Vagina (tissue), 2 donors: ENCODE results near the gene STAT6. TPM values are rescaled to one million over a fixed set of nuclear protein-coding genes. Genes with fewer than 3 reads are reported as not detected.

ENCODE experiments used
- DNase-seq, 2 donors: peaks; one replicate each; pipeline ENCODE4 v3.0.0-alpha.2; 2017; ENCODE audit errors: extremely low spot score in 2 of 2
- H3K27ac ChIP-seq: fragments of 200-600 bp; sonication (generic); one replicate; pipeline ENCODE4 v1.5.1; 2019
- H3K27me3 ChIP-seq: fragments of 200-600 bp; sonication (generic); one replicate; pipeline ENCODE4 v1.5.1; 2019
- H3K36me3 ChIP-seq, 2 donors: fragments of 200-600 bp; sonication (generic); one replicate each; pipeline ENCODE4 v1.5.1; 2017 to 2019
- H3K4me1 ChIP-seq: fragments of 200-600 bp; sonication (generic); one replicate; pipeline ENCODE4 v1.5.1; 2019
- H3K4me3 ChIP-seq, 2 donors: fragments of 200-600 bp; sonication (generic); 1 replicate in 1 of 2; 2 replicates in 1 of 2; pipeline ENCODE4 v1.5.1; 2016 to 2019
- H3K9me3 ChIP-seq: fragments of 200-600 bp; sonication (generic); one replicate; pipeline ENCODE4 v1.5.1; 2019
- CTCF ChIP-seq, 3 experiments: fragments of 450-650 bp in 2 of 3; fragments of 200-600 bp in 1 of 3; sonication (generic) in 1 of 3; IDR thresholded peaks; one replicate each; pipeline ENCODE4 v1.5.1; 2017 to 2019; ENCODE audit warnings: antibody characterized with exemption in 3 of 3, mild to moderate bottlenecking in 2 of 3, moderate library complexity in 2 of 3
- POLR2A ChIP-seq, 2 donors: fragments of 450-650 bp; IDR thresholded peaks; one replicate each; pipeline ENCODE4 v1.6.1; 2017; ENCODE audit warnings: antibody characterized with exemption in 2 of 2, mild to moderate bottlenecking in 2 of 2, moderate library complexity in 2 of 2
- POLR2AphosphoS5 ChIP-seq, 2 donors: sonication (generic); formaldehyde crosslinking; IDR thresholded peaks; one replicate each; pipeline ENCODE4 v1.9.0; 2017; ENCODE audit warnings: antibody characterized with exemption in 2 of 2, mild to moderate bottlenecking in 2 of 2, low read depth in 1 of 2; ENCODE audit not compliant: insufficient read depth in 1 of 2
- intact Hi-C: fragments of 100-400 bp; cut with DNase I; formaldehyde crosslinking; loops from one replicate; pipeline ENCODE4 v1.15.1; 2023
- total RNA-seq: library from RNA; depleted of rRNA; stranded (reverse); fragments of >200 nt; gene quantifications from one replicate; pipeline ENCODE4 v1.2.3, GENCODE V29; 2016

The STAT6 gene
- total RNA-seq, 1 donor from 2014 or later, result 146 TPM

- intact Hi-C loops, result no loop called here
- H3K9me3 ChIP-seq, result no peaks in the 10 kb centered on the region
- H3K4me3 ChIP-seq, result no peak overlapping the region
- DNase-seq, result no peak
- peaks cover 64% of the 10 kb centered on the region for H3K4me1 ChIP-seq
- TF ChIP-seq CTCF (IDR thresholded peaks at IDR 0.05), result no peak
- no peak for TF ChIP-seq POLR2A (IDR thresholded peaks at IDR 0.05)
- H3K27me3 ChIP-seq, result no peaks in the 10 kb centered on the region
- H3K36me3 ChIP-seq, result peaks cover 3 to 56% of the 10 kb centered on the region in 2 donors
- peak overlapping the region; percentile 92 for H3K27ac ChIP-seq
Measured at GRCh38 chr12:57154804-57155434, 43.8 kb upstream of the STAT6 start.

GRCh38 chr12:57154076-57154475, 42.9 kb upstream of the STAT6 start:
- peaks cover 73% of the 10 kb centered on the region for H3K4me1 ChIP-seq
- peaks cover 3 to 48% of the 10 kb centered on the region in 2 donors for H3K36me3 ChIP-seq
- no peak for TF ChIP-seq POLR2A (IDR thresholded peaks at IDR 0.05)

GRCh38 chr12:57153415-57153997, 42.3 kb upstream of the STAT6 start:
- H3K36me3 ChIP-seq, result peaks cover 3 to 46% of the 10 kb centered on the region in 2 donors
- intact Hi-C loops, result no loop called here

More at GRCh38 chr12:57154076-57154475, 42.9 kb upstream of the STAT6 start:
- intact Hi-C loops, result no loop called here
- Histone ChIP-seq H3K4me3 (no peak overlapping the region), H3K27me3 (no peaks in the 10 kb centered on the region), H3K9me3 (no peaks in the 10 kb centered on the region), H3K27ac (peak overlapping the region; percentile 92)
- DNase-seq, result no peak

GRCh38 chr12:57152639-57153038, 41.5 kb upstream of the STAT6 start:
- Histone ChIP-seq H3K4me3 (peak overlapping the region in 1 of 2 donors; percentile 10), H3K27me3 (no peaks in the 10 kb centered on the region), H3K9me3 (no peaks in the 10 kb centered on the region), H3K36me3 (peaks cover 3 to 37% of the 10 kb centered on the region in 2 donors), H3K4me1 (peaks cover 74% of the 10 kb centered on the region), H3K27ac (peak overlapping the region; percentile 92)
- intact Hi-C loops, result no loop called here
- no peak for DNase-seq
- TF ChIP-seq POLR2A (IDR thresholded peaks at IDR 0.05), result no peak
- TF ChIP-seq POLR2AphosphoS5 (IDR thresholded peaks at IDR 0.05; ENCODE audit: insufficient read depth in 1 of 2, low read depth in 1 of 2), result no peak
- no peak for TF ChIP-seq CTCF (IDR thresholded peaks at IDR 0.05)

More at GRCh38 chr12:57153415-57153997, 42.3 kb upstream of the STAT6 start:
- Histone ChIP-seq H3K4me1 (peaks cover 74% of the 10 kb centered on the region), H3K27me3 (no peaks in the 10 kb centered on the region), H3K9me3 (no peaks in the 10 kb centered on the region), H3K27ac (peak overlapping the region; percentile 92), H3K4me3 (no peak overlapping the region)
- TF ChIP-seq CTCF (IDR thresholded peaks at IDR 0.05) (no peak), POLR2A (IDR thresholded peaks at IDR 0.05) (no peak), POLR2AphosphoS5 (IDR thresholded peaks at IDR 0.05; ENCODE audit: insufficient read depth in 1 of 2, low read depth in 1 of 2) (no peak)
- no peak for DNase-seq

GRCh38 chr12:57151741-57152630, 40.8 kb upstream of the STAT6 start:
- peak overlapping the region; percentile 92 for H3K27ac ChIP-seq
- TF ChIP-seq POLR2A (IDR thresholded peaks at IDR 0.05), result no peak
- peak in 1 of 2 donors; percentile 51 for TF ChIP-seq POLR2AphosphoS5 (IDR thresholded peaks at IDR 0.05; ENCODE audit: insufficient read depth in 1 of 2, low read depth in 1 of 2)
- peaks cover 79% of the 10 kb centered on the region for H3K4me1 ChIP-seq
- no peaks in the 10 kb centered on the region for H3K27me3 ChIP-seq
- H3K9me3 ChIP-seq, result no peaks in the 10 kb centered on the region
- H3K4me3 ChIP-seq, result peak overlapping the region; percentile 6 to 10
- DNase-seq, result no peak
- H3K36me3 ChIP-seq, result peaks cover 3 to 32% of the 10 kb centered on the region in 2 donors
- intact Hi-C loops, result no loop called here
